DOHH2 (cell line): ENCODE data around the gene KCNK6.

Experiments
- EZH2phosphoT487 ChIP-seq: fragments of 200-600 bp; sonication (generic); IDR thresholded peaks from 2 replicates; pipeline ENCODE4 v1.6.1; 2017; ENCODE audit warnings: borderline replicate concordance, mild to moderate bottlenecking, antibody characterized with exemption, low read length, moderate library complexity, mixed read lengths
- TF ChIP-seq, protein P1 (sequence below): fragments of 200-600 bp; sonication (generic); IDR thresholded peaks from one replicate; pipeline ENCODE4 v1.5.1; 2014; ENCODE audit warnings: antibody characterized with exemption, mild to moderate bottlenecking, low read depth, low read length; ENCODE audit not compliant: poor library complexity, severe bottlenecking

DNA sequence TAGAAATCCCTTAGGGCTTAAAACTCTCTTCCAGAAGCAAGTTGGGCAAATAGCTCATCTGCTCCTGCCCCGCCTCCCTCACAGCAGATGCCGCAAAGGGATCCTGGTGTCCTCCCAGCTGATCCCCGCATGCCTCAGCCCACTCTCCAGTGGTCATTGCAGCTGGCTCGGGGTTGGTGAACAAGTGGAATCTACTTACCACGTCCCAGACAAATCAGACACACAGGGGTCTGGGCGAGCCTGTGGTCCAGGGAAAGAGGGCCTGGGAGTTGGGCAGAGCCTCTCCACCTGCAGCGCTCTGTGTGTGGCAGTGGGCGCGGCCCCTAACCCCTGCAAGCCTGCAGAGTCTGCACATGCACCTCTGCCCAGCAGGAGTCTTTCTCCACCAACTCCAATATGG is 26.4 kb upstream of the KCNK6 start:
- TF ChIP-seq, protein P1, sequence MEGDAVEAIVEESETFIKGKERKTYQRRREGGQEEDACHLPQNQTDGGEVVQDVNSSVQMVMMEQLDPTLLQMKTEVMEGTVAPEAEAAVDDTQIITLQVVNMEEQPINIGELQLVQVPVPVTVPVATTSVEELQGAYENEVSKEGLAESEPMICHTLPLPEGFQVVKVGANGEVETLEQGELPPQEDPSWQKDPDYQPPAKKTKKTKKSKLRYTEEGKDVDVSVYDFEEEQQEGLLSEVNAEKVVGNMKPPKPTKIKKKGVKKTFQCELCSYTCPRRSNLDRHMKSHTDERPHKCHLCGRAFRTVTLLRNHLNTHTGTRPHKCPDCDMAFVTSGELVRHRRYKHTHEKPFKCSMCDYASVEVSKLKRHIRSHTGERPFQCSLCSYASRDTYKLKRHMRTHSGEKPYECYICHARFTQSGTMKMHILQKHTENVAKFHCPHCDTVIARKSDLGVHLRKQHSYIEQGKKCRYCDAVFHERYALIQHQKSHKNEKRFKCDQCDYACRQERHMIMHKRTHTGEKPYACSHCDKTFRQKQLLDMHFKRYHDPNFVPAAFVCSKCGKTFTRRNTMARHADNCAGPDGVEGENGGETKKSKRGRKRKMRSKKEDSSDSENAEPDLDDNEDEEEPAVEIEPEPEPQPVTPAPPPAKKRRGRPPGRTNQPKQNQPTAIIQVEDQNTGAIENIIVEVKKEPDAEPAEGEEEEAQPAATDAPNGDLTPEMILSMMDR = no peak
- TF ChIP-seq EZH2phosphoT487 = no peak
